Suppressor macrophage (primary cell): ENCODE data around the gene KLHL7.
"Not testable (repeated sequence)": the region's sequence is repeated elsewhere in the genome, so short reads cannot be mapped to it uniquely, and the experiment has no call there.

Experiments used
- DNase-seq, 4 experiments: peaks; one replicate each; pipeline ENCODE4 v3.0.0-alpha.2; 2020 to 2022

KLHL7 gene

GRCh38 chr7:23183279-23184012 lies 77.9 kb downstream of the KLHL7 start:
- peak in 2 of 4 experiments; percentile 51 to 58 for DNase-seq

GRCh38 chr7:23184291-23184690 lies 78.7 kb downstream of the KLHL7 start:
- DNase-seq = no peak

- peak; percentile 78 to 87 (median 83) for DNase-seq
Observed at GRCh38 chr7:23184709-23185359, 79.2 kb downstream of the KLHL7 start.

- no peak for DNase-seq
Observed at GRCh38 chr7:23185980-23186379, 80.4 kb downstream of the KLHL7 start.

- no peak for DNase-seq
Observed at GRCh38 chr7:23191022-23191421, 85.4 kb downstream of the KLHL7 start.

- DNase-seq = not testable (repeated sequence)
Observed at GRCh38 chr7:23193650-23194227, 88.2 kb downstream of the KLHL7 start.

- no peak for DNase-seq
Observed at GRCh38 chr7:23196306-23196705, 90.7 kb downstream of the KLHL7 start.

- not testable (repeated sequence) for DNase-seq
Observed at GRCh38 chr7:23197745-23198144, 92.2 kb downstream of the KLHL7 start.

GRCh38 chr7:23200331-23200730 lies 94.7 kb downstream of the KLHL7 start:
- no peak for DNase-seq

- DNase-seq = no peak
Observed at GRCh38 chr7:23204241-23204640, 98.7 kb downstream of the KLHL7 start.

GRCh38 chr7:23205577-23205908 lies 100.0 kb downstream of the KLHL7 start:
- DNase-seq = no peak

- peak in 3 of 4 experiments; percentile 17 to 52 (median 39) for DNase-seq
Observed at GRCh38 chr7:23205909-23206767, 100.6 kb downstream of the KLHL7 start.

GRCh38 chr7:23207021-23207420 lies 101.4 kb downstream of the KLHL7 start:
- peak; percentile 42 to 71 (median 62) for DNase-seq

GRCh38 chr7:23207884-23208283 lies 102.3 kb downstream of the KLHL7 start:
- peak in 2 of 4 experiments; percentile 54 to 69 for DNase-seq

GRCh38 chr7:23208316-23208715 lies 102.7 kb downstream of the KLHL7 start:
- DNase-seq = peak in 3 of 4 experiments; percentile 38 to 72 (median 71)

- DNase-seq = peak; percentile 68 to 84 (median 74)
Observed at GRCh38 chr7:23210506-23210905, 104.9 kb downstream of the KLHL7 start.

GRCh38 chr7:23211589-23211988 lies 106.0 kb downstream of the KLHL7 start:
- DNase-seq = no peak

GRCh38 chr7:23212395-23212794 lies 106.8 kb downstream of the KLHL7 start:
- DNase-seq = no peak

GRCh38 chr7:23212841-23213240 lies 107.3 kb downstream of the KLHL7 start:
- peak; percentile 67 to 87 (median 80) for DNase-seq

GRCh38 chr7:23213755-23214154 lies 108.2 kb downstream of the KLHL7 start:
- no peak for DNase-seq

- no peak for DNase-seq
Observed at GRCh38 chr7:23214423-23214822, 108.8 kb downstream of the KLHL7 start.

- no peak for DNase-seq
Observed at GRCh38 chr7:23214938-23215337, 109.4 kb downstream of the KLHL7 start.

GRCh38 chr7:23216021-23216420 lies 110.4 kb downstream of the KLHL7 start:
- DNase-seq = peak; percentile 89 to 97 (median 95)
